Measurements from ENCODE around the gene SLC22A14. TPM values are rescaled to one million over a fixed set of nuclear protein-coding genes. Genes with fewer than 3 reads are reported as not detected.
A peak's percentile ranks its signal among the peaks of the same experiment; 100 is the strongest.
"Not testable (repeated sequence)": the region's sequence is repeated elsewhere in the genome, so short reads cannot be mapped to it uniquely, and the experiment has no call there.

Gene SLC22A14, protein sequence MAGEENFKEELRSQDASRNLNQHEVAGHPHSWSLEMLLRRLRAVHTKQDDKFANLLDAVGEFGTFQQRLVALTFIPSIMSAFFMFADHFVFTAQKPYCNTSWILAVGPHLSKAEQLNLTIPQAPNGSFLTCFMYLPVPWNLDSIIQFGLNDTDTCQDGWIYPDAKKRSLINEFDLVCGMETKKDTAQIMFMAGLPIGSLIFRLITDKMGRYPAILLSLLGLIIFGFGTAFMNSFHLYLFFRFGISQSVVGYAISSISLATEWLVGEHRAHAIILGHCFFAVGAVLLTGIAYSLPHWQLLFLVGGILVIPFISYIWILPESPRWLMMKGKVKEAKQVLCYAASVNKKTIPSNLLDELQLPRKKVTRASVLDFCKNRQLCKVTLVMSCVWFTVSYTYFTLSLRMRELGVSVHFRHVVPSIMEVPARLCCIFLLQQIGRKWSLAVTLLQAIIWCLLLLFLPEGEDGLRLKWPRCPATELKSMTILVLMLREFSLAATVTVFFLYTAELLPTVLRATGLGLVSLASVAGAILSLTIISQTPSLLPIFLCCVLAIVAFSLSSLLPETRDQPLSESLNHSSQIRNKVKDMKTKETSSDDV
- 0.07 and 0.12 TPM in 2 replicates for total RNA-seq
- polyA plus RNA-seq: 0.43 TPM in 1 of 2 replicates, not detected in the other

- Histone ChIP-seq H3K4me1 (ENCODE audit: low read depth) (no peaks in the 10 kb centered on the region), H3K27ac (no peak within 1 kb of the TSS), H3K36me3 (no peaks in the 10 kb centered on the region), H3K4me3 (no peak within 1 kb of the TSS), H3K9me3 (ENCODE audit: low read depth) (no peaks in the 10 kb centered on the region), H3K27me3 (no peaks in the 10 kb centered on the region)
- no peak for DNase-seq (ENCODE audit: low read depth in 1 of 2, low spot score in 1 of 2)
- TF ChIP-seq, protein P1, sequence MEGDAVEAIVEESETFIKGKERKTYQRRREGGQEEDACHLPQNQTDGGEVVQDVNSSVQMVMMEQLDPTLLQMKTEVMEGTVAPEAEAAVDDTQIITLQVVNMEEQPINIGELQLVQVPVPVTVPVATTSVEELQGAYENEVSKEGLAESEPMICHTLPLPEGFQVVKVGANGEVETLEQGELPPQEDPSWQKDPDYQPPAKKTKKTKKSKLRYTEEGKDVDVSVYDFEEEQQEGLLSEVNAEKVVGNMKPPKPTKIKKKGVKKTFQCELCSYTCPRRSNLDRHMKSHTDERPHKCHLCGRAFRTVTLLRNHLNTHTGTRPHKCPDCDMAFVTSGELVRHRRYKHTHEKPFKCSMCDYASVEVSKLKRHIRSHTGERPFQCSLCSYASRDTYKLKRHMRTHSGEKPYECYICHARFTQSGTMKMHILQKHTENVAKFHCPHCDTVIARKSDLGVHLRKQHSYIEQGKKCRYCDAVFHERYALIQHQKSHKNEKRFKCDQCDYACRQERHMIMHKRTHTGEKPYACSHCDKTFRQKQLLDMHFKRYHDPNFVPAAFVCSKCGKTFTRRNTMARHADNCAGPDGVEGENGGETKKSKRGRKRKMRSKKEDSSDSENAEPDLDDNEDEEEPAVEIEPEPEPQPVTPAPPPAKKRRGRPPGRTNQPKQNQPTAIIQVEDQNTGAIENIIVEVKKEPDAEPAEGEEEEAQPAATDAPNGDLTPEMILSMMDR (IDR thresholded peaks at IDR 0.05; ENCODE audit: low read depth, low read length): peak; percentile 15
Measured at GRCh38 chr3:38281895-38282686, at the start of gene SLC22A14. Gene SLC22A14, plus strand, starts transcription at chr3:38282294. Its CDS starts 23,733 bp downstream, at chr3:38306027.

GRCh38 chr3:38232701-38233100 lies 49.4 kb upstream of the SLC22A14 start:
- H3K4me3 ChIP-seq: no peak overlapping the region
- no peaks in the 10 kb centered on the region for H3K27me3 ChIP-seq
- TF ChIP-seq, protein P1 (IDR thresholded peaks at IDR 0.05; ENCODE audit: low read depth, low read length): no peak
- no peaks in the 10 kb centered on the region for H3K9me3 ChIP-seq (ENCODE audit: low read depth)
- no peak overlapping the region for H3K27ac ChIP-seq
- peaks cover 21% of the 10 kb centered on the region for H3K36me3 ChIP-seq
- no peak for DNase-seq (ENCODE audit: low read depth in 1 of 2, low spot score in 1 of 2)
- no peaks in the 10 kb centered on the region for H3K4me1 ChIP-seq (ENCODE audit: low read depth)

GRCh38 chr3:38235466-38235865 lies 46.6 kb upstream of the SLC22A14 start:
- Histone ChIP-seq H3K4me3 (no peak overlapping the region), H3K27me3 (no peaks in the 10 kb centered on the region), H3K27ac (no peak overlapping the region), H3K9me3 (ENCODE audit: low read depth) (no peaks in the 10 kb centered on the region), H3K36me3 (peaks cover 20% of the 10 kb centered on the region), H3K4me1 (ENCODE audit: low read depth) (no peaks in the 10 kb centered on the region)
- TF ChIP-seq, protein P1 (IDR thresholded peaks at IDR 0.05; ENCODE audit: low read depth, low read length): no peak
- DNase-seq (ENCODE audit: low read depth in 1 of 2, low spot score in 1 of 2): no peak

DNA sequence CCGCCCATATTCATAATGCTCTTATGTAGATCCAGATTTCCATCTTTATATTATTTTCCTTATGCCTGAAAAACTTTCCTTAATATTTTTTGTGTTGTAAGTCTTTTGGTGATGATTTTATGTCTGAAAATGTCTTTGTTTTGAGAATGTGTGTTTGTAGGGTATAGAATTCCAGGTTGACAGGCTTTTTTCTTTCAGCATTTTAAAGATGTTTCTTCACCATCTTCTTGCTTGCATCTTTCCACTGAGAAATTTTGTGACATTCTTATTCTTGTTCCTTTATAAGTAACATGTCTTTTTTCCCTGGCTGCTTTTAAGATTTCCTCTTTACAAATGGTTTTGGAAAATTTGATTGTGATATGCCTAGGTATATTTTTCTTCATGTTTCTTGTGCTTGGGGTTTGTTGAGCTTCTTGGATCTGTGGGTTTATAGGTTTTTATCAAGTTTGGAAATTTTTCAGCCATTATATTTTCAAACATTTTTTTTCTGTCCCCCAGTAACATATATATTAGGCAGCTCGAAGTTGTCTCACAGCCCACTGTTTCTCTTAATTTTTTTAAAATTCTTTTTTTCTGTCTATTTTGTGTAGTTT lies 43.6 kb upstream of the SLC22A14 start:
- no peaks in the 10 kb centered on the region for H3K4me1 ChIP-seq (ENCODE audit: low read depth)
- no peaks in the 10 kb centered on the region for H3K9me3 ChIP-seq (ENCODE audit: low read depth)
- H3K36me3 ChIP-seq: peaks cover 27% of the 10 kb centered on the region
- DNase-seq (ENCODE audit: low read depth in 1 of 2, low spot score in 1 of 2): no peak
- no peak overlapping the region for H3K4me3 ChIP-seq
- no peaks in the 10 kb centered on the region for H3K27me3 ChIP-seq
- TF ChIP-seq, protein P1 (IDR thresholded peaks at IDR 0.05; ENCODE audit: low read depth, low read length): no peak
- no peak overlapping the region for H3K27ac ChIP-seq

- H3K27ac ChIP-seq; H3K9me3 ChIP-seq (ENCODE audit: low read depth); H3K27me3 ChIP-seq; H3K4me3 ChIP-seq; DNase-seq (ENCODE audit: low read depth in 1 of 2, low spot score in 1 of 2); H3K4me1 ChIP-seq (ENCODE audit: low read depth): not testable (repeated sequence)
- peaks cover 24% of the 10 kb centered on the region for H3K36me3 ChIP-seq
Measured at GRCh38 chr3:38242812-38243211, 39.3 kb upstream of the SLC22A14 start.
